Measurements from ENCODE around the gene GLMP. TPM values are rescaled to one million over a fixed set of nuclear protein-coding genes. Genes with fewer than 3 reads are reported as not detected.

GLMP gene
- total and polyA plus RNA-seq, 2 of the 13 experiments (the other 11 are each of a cell fraction or from before 2014, with no cell fraction given): 44.6 to 75.8 TPM

DNA sequence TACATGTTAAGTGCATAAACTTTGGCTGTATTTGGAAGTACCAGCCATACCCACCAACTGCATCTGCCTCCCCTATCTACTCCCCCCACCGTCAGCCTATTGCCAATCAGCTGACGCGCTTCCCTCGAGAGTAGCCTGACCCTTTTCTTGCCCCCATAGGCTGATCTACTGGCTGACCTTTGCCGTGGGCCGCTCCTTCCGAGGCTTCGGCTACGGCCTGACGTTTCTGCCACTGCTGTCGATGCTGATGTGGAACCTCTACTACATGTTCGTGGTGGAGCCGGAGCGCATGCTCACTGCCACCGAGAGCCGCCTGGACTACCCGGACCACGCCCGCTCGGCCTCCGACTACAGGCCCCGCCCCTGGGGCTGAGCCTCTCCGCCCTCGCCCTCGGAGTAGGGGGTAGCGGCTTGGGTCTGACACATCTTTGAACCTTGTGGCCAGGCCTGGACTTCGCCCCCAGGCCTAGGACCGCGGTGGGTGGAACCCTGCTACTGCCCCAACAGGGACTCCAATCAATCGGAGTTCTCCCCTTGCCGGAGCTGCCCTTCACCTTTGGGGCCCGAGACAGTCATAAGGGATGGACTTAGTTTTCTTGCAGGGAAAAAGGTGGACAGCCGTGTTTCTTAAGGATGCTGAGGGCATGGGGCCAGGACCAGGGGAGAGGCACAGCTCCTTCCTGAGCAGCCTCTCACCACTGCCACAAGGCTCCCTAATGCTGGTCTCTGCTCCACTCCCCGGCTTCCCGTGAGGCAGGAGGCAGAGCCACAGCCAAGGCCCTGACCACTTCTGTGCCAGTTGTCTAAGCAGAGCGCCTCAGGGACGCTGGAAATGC, 4.0 kb downstream of the GLMP start (continued):
- TF ChIP-seq, protein P1, sequence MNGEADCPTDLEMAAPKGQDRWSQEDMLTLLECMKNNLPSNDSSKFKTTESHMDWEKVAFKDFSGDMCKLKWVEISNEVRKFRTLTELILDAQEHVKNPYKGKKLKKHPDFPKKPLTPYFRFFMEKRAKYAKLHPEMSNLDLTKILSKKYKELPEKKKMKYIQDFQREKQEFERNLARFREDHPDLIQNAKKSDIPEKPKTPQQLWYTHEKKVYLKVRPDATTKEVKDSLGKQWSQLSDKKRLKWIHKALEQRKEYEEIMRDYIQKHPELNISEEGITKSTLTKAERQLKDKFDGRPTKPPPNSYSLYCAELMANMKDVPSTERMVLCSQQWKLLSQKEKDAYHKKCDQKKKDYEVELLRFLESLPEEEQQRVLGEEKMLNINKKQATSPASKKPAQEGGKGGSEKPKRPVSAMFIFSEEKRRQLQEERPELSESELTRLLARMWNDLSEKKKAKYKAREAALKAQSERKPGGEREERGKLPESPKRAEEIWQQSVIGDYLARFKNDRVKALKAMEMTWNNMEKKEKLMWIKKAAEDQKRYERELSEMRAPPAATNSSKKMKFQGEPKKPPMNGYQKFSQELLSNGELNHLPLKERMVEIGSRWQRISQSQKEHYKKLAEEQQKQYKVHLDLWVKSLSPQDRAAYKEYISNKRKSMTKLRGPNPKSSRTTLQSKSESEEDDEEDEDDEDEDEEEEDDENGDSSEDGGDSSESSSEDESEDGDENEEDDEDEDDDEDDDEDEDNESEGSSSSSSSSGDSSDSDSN (CRISPR knock-in tag; IDR thresholded peaks at IDR 0.05): peak; percentile 80; the same call in 1 of the 2 replicates
- TF ChIP-seq KDM3A (CRISPR knock-in tag; IDR thresholded peaks at IDR 0.05; ENCODE audit: low read depth) (peak; percentile 38; the same call in 1 of the 2 replicates), ZNF121 (CRISPR knock-in tag; IDR thresholded peaks at IDR 0.05) (no peak), MEIS2 (CRISPR knock-in tag; IDR thresholded peaks at IDR 0.05) (peak; percentile 73), SSRP1 (CRISPR knock-in tag; IDR thresholded peaks at IDR 0.05) (0 out of 2 replicates have a peak, but pooled peaks have one; percentile 49), ZNF589 (CRISPR knock-in tag; conservative IDR thresholded peaks at IDR 0.05) (0 out of 2 replicates have a peak, but pooled peaks have one; percentile 60), DPF2 (CRISPR knock-in tag; IDR thresholded peaks at IDR 0.05; ENCODE audit: borderline replicate concordance, low read depth) (no peak), ZNF75D (CRISPR knock-in tag; IDR thresholded peaks at IDR 0.05; ENCODE audit: borderline replicate concordance) (no peak), CBX5 (CRISPR knock-in tag; IDR thresholded peaks at IDR 0.05; ENCODE audit: borderline replicate concordance) (peak; percentile 62), TCF7 (IDR thresholded peaks at IDR 0.05; ENCODE audit: low read depth) (peak; percentile 56; the same call in 1 of the 2 replicates), DR1 (CRISPR knock-in tag; IDR thresholded peaks at IDR 0.05) (peak; percentile 73; the same call in 1 of the 2 replicates), PTBP1 (IDR thresholded peaks at IDR 0.05; ENCODE audit: low read depth, low read length, poor library complexity, severe bottlenecking) (peak; percentile 26), YY1 (IDR thresholded peaks at IDR 0.05; ENCODE audit: insufficient read depth, insufficient replicate concordance, low read depth, low read length) (peak; percentile 67), MED1 (CRISPR knock-in tag; IDR thresholded peaks at IDR 0.05) (peak; percentile 87)
- TF ChIP-seq, protein P2, sequence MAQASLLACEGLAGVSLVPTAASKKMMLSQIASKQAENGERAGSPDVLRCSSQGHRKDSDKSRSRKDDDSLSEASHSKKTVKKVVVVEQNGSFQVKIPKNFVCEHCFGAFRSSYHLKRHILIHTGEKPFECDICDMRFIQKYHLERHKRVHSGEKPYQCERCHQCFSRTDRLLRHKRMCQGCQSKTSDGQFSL (CRISPR knock-in tag; IDR thresholded peaks at IDR 0.05): 0 out of 2 replicates have a peak, but pooled peaks have one; percentile 65
- TF ChIP-seq, protein P3, sequence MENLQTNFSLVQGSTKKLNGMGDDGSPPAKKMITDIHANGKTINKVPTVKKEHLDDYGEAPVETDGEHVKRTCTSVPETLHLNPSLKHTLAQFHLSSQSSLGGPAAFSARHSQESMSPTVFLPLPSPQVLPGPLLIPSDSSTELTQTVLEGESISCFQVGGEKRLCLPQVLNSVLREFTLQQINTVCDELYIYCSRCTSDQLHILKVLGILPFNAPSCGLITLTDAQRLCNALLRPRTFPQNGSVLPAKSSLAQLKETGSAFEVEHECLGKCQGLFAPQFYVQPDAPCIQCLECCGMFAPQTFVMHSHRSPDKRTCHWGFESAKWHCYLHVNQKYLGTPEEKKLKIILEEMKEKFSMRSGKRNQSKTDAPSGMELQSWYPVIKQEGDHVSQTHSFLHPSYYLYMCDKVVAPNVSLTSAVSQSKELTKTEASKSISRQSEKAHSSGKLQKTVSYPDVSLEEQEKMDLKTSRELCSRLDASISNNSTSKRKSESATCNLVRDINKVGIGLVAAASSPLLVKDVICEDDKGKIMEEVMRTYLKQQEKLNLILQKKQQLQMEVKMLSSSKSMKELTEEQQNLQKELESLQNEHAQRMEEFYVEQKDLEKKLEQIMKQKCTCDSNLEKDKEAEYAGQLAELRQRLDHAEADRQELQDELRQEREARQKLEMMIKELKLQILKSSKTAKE (CRISPR knock-in tag; IDR thresholded peaks at IDR 0.05; ENCODE audit: borderline replicate concordance): peak; percentile 46; the same call in 1 of the 2 replicates
- TF ChIP-seq, protein P4, sequence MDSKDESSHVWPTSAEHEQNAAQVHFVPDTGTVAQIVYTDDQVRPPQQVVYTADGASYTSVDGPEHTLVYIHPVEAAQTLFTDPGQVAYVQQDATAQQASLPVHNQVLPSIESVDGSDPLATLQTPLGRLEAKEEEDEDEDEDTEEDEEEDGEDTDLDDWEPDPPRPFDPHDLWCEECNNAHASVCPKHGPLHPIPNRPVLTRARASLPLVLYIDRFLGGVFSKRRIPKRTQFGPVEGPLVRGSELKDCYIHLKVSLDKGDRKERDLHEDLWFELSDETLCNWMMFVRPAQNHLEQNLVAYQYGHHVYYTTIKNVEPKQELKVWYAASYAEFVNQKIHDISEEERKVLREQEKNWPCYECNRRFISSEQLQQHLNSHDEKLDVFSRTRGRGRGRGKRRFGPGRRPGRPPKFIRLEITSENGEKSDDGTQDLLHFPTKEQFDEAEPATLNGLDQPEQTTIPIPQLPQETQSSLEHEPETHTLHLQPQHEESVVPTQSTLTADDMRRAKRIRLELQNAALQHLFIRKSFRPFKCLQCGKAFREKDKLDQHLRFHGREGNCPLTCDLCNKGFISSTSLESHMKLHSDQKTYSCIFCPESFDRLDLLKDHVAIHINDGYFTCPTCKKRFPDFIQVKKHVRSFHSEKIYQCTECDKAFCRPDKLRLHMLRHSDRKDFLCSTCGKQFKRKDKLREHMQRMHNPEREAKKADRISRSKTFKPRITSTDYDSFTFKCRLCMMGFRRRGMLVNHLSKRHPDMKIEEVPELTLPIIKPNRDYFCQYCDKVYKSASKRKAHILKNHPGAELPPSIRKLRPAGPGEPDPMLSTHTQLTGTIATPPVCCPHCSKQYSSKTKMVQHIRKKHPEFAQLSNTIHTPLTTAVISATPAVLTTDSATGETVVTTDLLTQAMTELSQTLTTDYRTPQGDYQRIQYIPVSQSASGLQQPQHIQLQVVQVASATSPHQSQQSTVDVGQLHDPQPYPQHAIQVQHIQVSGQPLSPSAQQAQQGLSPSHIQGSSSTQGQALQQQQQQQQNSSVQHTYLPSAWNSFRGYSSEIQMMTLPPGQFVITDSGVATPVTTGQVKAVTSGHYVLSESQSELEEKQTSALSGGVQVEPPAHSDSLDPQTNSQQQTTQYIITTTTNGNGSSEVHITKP (CRISPR knock-in tag; IDR thresholded peaks at IDR 0.05; ENCODE audit: low read depth): peak; percentile 49
- TF ChIP-seq, protein P5, sequence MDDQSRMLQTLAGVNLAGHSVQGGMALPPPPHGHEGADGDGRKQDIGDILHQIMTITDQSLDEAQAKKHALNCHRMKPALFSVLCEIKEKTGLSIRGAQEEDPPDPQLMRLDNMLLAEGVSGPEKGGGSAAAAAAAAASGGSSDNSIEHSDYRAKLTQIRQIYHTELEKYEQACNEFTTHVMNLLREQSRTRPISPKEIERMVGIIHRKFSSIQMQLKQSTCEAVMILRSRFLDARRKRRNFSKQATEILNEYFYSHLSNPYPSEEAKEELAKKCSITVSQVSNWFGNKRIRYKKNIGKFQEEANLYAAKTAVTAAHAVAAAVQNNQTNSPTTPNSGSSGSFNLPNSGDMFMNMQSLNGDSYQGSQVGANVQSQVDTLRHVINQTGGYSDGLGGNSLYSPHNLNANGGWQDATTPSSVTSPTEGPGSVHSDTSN (CRISPR knock-in tag; IDR thresholded peaks at IDR 0.05; ENCODE audit: borderline replicate concordance): no peak
